ENCODE data around the gene SELENOF.

DNA sequence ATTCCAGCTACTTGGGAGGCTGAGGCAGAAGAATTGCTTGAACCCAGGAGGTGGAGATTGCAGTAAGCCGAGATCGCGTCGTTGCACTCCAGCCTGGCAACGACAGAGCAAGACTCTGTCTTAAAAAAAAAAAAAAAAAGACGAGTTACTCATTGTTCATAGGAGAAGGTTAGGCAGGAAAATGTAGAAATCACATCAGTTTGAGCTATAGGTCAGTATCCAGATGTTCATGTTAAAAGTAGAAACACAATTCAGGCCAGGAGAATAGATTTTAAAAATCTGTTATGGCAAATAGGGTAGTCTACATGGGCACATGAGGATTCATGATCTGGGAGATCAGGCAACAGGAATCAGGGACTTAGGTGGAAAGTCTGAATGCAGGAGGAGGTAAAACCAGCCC, 57.7 kb downstream of the SELENOF start:
- TF ChIP-seq CBX5 (CRISPR knock-in tag; IDR thresholded peaks at IDR 0.05; ENCODE audit: borderline replicate concordance), result no peak
- no peak for TF ChIP-seq ZNF331 (CRISPR knock-in tag; IDR thresholded peaks at IDR 0.05)
- TF ChIP-seq ATF7 (IDR thresholded peaks at IDR 0.05), result no peak
- TF ChIP-seq ATF7 (CRISPR knock-in tag; IDR thresholded peaks at IDR 0.05), result no peak
- no peak for TF ChIP-seq BHLHE40 (IDR thresholded peaks at IDR 0.05; ENCODE audit: low read length)
- TF ChIP-seq, protein P1, sequence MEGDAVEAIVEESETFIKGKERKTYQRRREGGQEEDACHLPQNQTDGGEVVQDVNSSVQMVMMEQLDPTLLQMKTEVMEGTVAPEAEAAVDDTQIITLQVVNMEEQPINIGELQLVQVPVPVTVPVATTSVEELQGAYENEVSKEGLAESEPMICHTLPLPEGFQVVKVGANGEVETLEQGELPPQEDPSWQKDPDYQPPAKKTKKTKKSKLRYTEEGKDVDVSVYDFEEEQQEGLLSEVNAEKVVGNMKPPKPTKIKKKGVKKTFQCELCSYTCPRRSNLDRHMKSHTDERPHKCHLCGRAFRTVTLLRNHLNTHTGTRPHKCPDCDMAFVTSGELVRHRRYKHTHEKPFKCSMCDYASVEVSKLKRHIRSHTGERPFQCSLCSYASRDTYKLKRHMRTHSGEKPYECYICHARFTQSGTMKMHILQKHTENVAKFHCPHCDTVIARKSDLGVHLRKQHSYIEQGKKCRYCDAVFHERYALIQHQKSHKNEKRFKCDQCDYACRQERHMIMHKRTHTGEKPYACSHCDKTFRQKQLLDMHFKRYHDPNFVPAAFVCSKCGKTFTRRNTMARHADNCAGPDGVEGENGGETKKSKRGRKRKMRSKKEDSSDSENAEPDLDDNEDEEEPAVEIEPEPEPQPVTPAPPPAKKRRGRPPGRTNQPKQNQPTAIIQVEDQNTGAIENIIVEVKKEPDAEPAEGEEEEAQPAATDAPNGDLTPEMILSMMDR (CRISPR knock-in tag; IDR thresholded peaks at IDR 0.05), result no peak
- TF ChIP-seq STAG1 (CRISPR knock-in tag; IDR thresholded peaks at IDR 0.05), result no peak
- TF ChIP-seq KDM2A (CRISPR knock-in tag; IDR thresholded peaks at IDR 0.05; ENCODE audit: borderline replicate concordance, low read depth), result no peak
- no peak for TF ChIP-seq POLR2A (IDR thresholded peaks at IDR 0.05; ENCODE audit: insufficient read depth in 1 of 2, low read depth in 2 of 2, low read length in 2 of 2)
- TF ChIP-seq ZBTB21 (CRISPR knock-in tag; IDR thresholded peaks at IDR 0.05), result no peak
- no peak for TF ChIP-seq CBFB (CRISPR knock-in tag; IDR thresholded peaks at IDR 0.05)
- TF ChIP-seq POLR2AphosphoS5 (IDR thresholded peaks at IDR 0.05; ENCODE audit: low read depth, low read length), result no peak
- TF ChIP-seq PAF1 (CRISPR knock-in tag; IDR thresholded peaks at IDR 0.05), result no peak
- TF ChIP-seq, protein P2, sequence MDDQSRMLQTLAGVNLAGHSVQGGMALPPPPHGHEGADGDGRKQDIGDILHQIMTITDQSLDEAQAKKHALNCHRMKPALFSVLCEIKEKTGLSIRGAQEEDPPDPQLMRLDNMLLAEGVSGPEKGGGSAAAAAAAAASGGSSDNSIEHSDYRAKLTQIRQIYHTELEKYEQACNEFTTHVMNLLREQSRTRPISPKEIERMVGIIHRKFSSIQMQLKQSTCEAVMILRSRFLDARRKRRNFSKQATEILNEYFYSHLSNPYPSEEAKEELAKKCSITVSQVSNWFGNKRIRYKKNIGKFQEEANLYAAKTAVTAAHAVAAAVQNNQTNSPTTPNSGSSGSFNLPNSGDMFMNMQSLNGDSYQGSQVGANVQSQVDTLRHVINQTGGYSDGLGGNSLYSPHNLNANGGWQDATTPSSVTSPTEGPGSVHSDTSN (CRISPR knock-in tag; IDR thresholded peaks at IDR 0.05; ENCODE audit: borderline replicate concordance), result no peak
- TF ChIP-seq, protein P3, sequence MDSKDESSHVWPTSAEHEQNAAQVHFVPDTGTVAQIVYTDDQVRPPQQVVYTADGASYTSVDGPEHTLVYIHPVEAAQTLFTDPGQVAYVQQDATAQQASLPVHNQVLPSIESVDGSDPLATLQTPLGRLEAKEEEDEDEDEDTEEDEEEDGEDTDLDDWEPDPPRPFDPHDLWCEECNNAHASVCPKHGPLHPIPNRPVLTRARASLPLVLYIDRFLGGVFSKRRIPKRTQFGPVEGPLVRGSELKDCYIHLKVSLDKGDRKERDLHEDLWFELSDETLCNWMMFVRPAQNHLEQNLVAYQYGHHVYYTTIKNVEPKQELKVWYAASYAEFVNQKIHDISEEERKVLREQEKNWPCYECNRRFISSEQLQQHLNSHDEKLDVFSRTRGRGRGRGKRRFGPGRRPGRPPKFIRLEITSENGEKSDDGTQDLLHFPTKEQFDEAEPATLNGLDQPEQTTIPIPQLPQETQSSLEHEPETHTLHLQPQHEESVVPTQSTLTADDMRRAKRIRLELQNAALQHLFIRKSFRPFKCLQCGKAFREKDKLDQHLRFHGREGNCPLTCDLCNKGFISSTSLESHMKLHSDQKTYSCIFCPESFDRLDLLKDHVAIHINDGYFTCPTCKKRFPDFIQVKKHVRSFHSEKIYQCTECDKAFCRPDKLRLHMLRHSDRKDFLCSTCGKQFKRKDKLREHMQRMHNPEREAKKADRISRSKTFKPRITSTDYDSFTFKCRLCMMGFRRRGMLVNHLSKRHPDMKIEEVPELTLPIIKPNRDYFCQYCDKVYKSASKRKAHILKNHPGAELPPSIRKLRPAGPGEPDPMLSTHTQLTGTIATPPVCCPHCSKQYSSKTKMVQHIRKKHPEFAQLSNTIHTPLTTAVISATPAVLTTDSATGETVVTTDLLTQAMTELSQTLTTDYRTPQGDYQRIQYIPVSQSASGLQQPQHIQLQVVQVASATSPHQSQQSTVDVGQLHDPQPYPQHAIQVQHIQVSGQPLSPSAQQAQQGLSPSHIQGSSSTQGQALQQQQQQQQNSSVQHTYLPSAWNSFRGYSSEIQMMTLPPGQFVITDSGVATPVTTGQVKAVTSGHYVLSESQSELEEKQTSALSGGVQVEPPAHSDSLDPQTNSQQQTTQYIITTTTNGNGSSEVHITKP (CRISPR knock-in tag; IDR thresholded peaks at IDR 0.05; ENCODE audit: low read depth), result no peak
